IPS-20b (cell line): ENCODE results near the gene ZNF77.
A peak's percentile ranks its signal among the peaks of the same experiment; 100 is the strongest.
"Not testable (repeated sequence)": the region's sequence is repeated elsewhere in the genome, so short reads cannot be mapped to it uniquely, and the experiment has no call there.

Source experiments
- H3K27ac ChIP-seq: one replicate; pipeline ENCODE4 v1.5.1; 2013; ENCODE audit warnings: low read length
- H3K27me3 ChIP-seq: 2 replicates; pipeline ENCODE4 v1.6.1; 2013; ENCODE audit warnings: mild to moderate bottlenecking, low read length, inconsistent platforms; ENCODE audit not compliant: insufficient read depth
- H3K36me3 ChIP-seq: 2 replicates; pipeline ENCODE4 v1.6.1; 2013; ENCODE audit warnings: low read depth, mild to moderate bottlenecking, inconsistent platforms, low read length, moderate library complexity; ENCODE audit not compliant: insufficient read depth
- H3K4me1 ChIP-seq: 2 replicates; pipeline ENCODE4 v1.6.1; 2013; ENCODE audit warnings: mild to moderate bottlenecking, control low read depth, inconsistent platforms, low read length, moderate library complexity; ENCODE audit not compliant: insufficient read depth
- H3K4me3 ChIP-seq: 2 replicates; pipeline ENCODE4 v1.5.1; 2013; ENCODE audit warnings: mild to moderate bottlenecking, low read length, inconsistent platforms
- H3K9ac ChIP-seq: 2 replicates; pipeline ENCODE4 v1.6.1; 2013; ENCODE audit warnings: low read depth, mild to moderate bottlenecking, inconsistent platforms, low read length, moderate library complexity
- H3K9me3 ChIP-seq: 2 replicates; pipeline ENCODE4 v1.6.1; 2013; ENCODE audit warnings: mild to moderate bottlenecking, low read depth, low read length, inconsistent platforms; ENCODE audit not compliant: insufficient read depth

Gene ZNF77

DNA sequence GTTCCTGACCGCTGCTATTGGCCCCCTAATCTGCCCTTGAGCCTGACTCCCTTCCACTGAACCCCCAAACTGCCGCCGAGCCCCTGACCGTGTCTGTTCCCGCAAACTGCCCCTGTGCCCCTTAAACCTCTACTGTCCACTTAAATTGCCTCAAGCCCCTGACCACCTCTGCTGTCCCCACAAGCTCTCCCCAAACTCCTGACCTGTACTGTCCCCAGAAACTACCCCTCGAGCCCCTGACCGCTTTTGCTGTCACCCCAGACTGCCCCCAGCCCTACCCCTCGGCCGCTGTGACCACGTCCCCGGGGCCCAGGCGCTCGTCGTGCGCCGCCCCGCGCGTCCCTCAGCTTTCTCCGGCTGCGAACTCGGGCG is 382 bp downstream of the ZNF77 start:
- no peak overlapping the region for H3K27ac ChIP-seq
- no peaks in the 10 kb centered on the region; the same call in 1 of the 2 replicates for H3K4me1 ChIP-seq
- peak overlapping the region; percentile 81 for H3K9ac ChIP-seq
- H3K36me3 ChIP-seq = peaks cover 4% of the 10 kb centered on the region; the same call in 1 of the 2 replicates
- H3K9me3 ChIP-seq = no peaks in the 10 kb centered on the region
- no peaks in the 10 kb centered on the region for H3K27me3 ChIP-seq
- peak overlapping the region; percentile 83 for H3K4me3 ChIP-seq

DNA sequence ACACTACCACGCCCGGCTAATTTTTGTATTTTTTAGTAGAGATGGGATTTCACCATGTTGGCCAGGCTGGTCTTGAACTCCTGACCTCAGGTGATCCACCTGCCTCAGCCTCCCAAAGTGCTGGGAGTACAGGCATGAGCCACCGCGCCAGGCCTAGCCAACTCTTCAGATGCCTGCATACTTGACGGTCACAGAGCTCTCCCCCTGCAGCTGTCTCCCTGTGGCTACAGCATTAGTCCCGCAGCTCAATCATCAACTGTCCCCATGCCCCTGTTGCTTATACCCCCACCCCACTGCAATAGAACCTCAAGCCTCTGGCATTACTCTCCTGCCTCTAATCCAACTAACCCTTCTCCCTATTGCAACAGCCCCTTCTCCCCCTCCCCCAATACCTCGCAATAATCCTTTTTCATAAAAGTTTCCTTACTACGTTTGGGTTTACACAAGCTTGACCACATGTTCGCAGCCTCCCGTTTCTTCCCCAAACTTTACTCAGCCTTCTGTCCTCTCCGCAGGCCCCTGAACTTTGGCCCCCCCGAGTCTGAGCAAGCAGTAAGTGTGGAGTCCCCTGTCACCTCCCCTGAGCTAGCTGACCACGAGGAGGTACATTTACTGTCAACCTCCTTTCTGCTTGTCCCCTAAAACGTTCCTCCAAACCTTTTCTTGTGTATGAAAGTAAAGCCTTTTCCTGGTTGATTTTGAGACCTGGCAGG is 1.7 kb downstream of the ZNF77 start:
- H3K4me3 ChIP-seq = no peak overlapping the region
- H3K9ac ChIP-seq = no peak overlapping the region
- H3K9me3 ChIP-seq = no peaks in the 10 kb centered on the region; the same call in 1 of the 2 replicates
- H3K36me3 ChIP-seq = peaks cover 11% of the 10 kb centered on the region
- H3K4me1 ChIP-seq = no peaks in the 10 kb centered on the region
- no peak overlapping the region for H3K27ac ChIP-seq
- no peaks in the 10 kb centered on the region for H3K27me3 ChIP-seq

DNA sequence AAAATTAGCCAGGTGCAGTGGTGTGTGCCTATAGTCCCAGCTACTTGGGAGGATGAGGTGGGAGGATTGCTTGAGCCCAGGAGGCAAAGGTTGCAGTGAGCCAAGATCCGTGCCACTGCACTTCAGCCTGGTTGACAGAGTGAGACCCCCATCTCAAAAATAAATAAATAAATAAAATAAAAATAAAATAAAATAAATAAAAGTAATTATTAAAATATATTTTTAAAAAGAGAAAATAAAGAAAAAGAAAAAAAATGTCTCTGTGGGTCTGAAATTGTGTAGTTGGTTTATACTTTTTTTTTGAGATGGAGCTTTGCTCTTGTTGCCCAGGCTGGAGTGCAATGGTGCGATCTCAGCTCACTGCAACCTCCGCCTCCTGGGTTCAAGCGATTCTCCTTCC is 8.9 kb downstream of the ZNF77 start:
- H3K27ac ChIP-seq, H3K9ac ChIP-seq, H3K4me1 ChIP-seq, H3K27me3 ChIP-seq, H3K4me3 ChIP-seq: not testable (repeated sequence)
- peaks cover 56% of the 10 kb centered on the region for H3K9me3 ChIP-seq
- H3K36me3 ChIP-seq = peaks cover 59% of the 10 kb centered on the region

DNA sequence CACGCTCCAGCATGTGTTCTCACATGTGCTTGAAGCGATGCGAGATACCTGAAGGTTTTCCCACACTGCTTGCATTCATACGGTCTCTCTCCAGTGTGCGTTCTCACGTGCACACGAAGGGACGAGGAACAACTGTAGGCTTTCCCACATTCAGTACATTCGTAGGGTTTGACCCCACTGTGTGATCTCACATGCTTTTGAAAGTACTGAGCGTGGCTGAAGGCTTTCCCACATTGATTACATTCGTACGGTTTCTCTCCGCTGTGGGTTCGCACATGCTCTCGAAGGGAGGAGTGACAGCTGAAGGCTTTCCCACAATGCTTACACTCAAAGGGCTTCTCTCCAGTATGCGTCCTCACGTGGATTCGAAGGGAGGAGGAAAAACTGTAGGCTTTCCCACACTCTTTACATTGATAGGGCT is 11.3 kb downstream of the ZNF77 start:
- Histone ChIP-seq H3K27ac (no peak overlapping the region), H3K36me3 (peaks cover 54% of the 10 kb centered on the region), H3K9me3 (peaks cover 56% of the 10 kb centered on the region), H3K4me3 (peak overlapping the region; percentile 24; the same call in 1 of the 2 replicates), H3K9ac (no peak overlapping the region), H3K27me3 (no peaks in the 10 kb centered on the region), H3K4me1 (no peaks in the 10 kb centered on the region)

DNA sequence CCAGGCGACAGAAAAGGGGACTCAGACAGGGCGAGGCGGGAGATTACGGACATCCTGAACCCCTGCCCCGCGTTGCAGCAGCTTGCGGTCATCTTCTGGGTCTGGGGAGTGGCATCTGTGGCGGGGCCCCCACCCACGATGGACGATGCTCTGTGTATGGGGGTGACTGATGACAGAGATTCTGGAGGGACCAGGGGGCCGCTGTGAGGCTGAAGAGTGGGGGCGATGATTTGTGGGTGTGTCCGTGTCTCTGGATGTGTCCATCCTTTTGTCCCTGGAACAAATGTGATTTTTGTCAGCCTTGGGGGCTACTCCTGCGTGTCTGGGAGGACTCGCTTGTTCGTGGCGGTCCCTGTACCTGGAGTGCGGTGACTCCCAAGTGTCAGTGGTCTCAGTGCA is 17.7 kb downstream of the ZNF77 start:
- Histone ChIP-seq H3K36me3 (peaks cover 4% of the 10 kb centered on the region; the same call in 1 of the 2 replicates), H3K27me3 (no peaks in the 10 kb centered on the region), H3K4me3 (no peak overlapping the region), H3K4me1 (peaks cover 7% of the 10 kb centered on the region; the same call in 1 of the 2 replicates), H3K9me3 (peaks cover 6% of the 10 kb centered on the region; the same call in 1 of the 2 replicates), H3K9ac (no peak overlapping the region), H3K27ac (no peak overlapping the region)

DNA sequence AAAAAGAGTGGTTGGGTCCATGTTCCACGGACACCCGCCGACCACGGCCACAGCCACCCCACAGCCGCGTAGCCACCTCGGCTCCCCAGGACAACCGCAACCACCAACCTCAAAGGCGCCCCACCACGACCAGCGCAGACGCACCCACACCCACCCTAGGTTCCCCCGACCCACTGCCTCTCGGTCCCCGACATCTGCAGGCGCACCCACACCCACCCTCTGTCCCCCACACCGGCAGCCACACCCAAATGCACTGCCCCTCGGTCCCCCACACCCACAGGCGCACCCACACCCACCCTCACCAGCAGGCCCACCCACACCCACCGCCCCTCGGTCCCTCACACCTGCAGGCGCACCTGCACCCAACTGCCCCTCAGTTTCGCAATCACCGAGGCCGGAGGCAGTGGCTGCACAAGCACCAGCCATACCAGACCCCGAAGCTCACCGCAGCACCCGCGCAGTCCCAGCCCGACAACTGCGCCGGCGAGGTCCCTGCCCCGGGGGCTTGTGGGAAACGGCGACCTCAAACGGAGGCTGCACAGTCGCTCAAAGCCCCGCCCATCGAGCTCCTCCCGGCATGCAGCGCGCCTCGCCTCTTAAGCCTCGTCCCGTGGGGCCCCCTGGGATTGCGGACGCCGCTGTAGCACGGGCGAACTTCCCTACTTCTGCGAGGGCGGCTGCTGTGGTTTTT is 18.3 kb downstream of the ZNF77 start:
- H3K4me3 ChIP-seq = no peak overlapping the region
- H3K4me1 ChIP-seq = peaks cover 7% of the 10 kb centered on the region; the same call in 1 of the 2 replicates
- H3K9ac ChIP-seq = no peak overlapping the region
- H3K27ac ChIP-seq = no peak overlapping the region
- peaks cover 4% of the 10 kb centered on the region; the same call in 1 of the 2 replicates for H3K36me3 ChIP-seq
- H3K9me3 ChIP-seq = peaks cover 3% of the 10 kb centered on the region; the same call in 1 of the 2 replicates
- H3K27me3 ChIP-seq = no peaks in the 10 kb centered on the region

DNA sequence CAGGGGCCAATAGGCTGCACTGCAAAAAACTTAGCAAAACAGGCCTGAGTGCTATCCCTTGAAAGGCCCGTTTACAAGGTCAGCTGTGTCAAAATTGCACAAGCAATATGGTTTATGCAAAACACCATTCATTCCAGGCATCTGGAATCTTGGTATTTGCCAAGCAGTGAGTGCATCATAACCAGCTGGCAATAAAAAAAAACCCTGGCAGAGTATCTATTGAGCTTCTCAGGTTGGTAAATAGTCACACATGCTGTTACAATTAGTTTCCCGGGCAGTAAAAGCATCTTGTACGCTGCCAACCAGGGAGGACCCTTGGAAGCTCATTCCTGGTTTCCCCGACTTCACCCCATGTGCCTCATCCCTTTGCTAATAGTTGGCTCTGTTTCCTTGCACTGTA is 21.3 kb downstream of the ZNF77 start:
- Histone ChIP-seq H3K4me3 (no peak overlapping the region), H3K4me1 (peaks cover 7% of the 10 kb centered on the region; the same call in 1 of the 2 replicates), H3K27ac (no peak overlapping the region), H3K36me3 (peaks cover 5% of the 10 kb centered on the region; the same call in 1 of the 2 replicates), H3K9ac (no peak overlapping the region), H3K9me3 (no peaks in the 10 kb centered on the region; the same call in 1 of the 2 replicates), H3K27me3 (no peaks in the 10 kb centered on the region)

DNA sequence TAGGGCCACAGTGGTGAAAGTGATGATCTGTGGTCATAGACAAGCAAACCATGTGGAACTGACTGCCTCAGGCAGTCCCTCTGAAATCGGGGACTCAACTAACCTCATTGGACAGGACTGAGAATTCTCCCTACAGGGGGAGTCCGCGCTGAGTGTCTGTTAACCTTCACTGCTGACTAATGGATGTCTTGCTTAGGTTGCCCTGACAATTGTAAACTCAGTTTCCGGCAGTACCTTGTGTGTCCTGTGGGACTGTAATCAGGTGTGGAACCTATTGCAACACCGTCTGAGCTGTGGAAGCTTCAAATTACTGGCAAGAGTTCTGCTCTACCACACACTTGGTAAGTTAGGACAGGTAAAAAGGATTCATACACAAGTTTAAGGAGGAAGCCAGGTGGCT is 21.8 kb downstream of the ZNF77 start:
- Histone ChIP-seq H3K4me1 (peaks cover 7% of the 10 kb centered on the region; the same call in 1 of the 2 replicates), H3K27me3 (no peaks in the 10 kb centered on the region)

DNA sequence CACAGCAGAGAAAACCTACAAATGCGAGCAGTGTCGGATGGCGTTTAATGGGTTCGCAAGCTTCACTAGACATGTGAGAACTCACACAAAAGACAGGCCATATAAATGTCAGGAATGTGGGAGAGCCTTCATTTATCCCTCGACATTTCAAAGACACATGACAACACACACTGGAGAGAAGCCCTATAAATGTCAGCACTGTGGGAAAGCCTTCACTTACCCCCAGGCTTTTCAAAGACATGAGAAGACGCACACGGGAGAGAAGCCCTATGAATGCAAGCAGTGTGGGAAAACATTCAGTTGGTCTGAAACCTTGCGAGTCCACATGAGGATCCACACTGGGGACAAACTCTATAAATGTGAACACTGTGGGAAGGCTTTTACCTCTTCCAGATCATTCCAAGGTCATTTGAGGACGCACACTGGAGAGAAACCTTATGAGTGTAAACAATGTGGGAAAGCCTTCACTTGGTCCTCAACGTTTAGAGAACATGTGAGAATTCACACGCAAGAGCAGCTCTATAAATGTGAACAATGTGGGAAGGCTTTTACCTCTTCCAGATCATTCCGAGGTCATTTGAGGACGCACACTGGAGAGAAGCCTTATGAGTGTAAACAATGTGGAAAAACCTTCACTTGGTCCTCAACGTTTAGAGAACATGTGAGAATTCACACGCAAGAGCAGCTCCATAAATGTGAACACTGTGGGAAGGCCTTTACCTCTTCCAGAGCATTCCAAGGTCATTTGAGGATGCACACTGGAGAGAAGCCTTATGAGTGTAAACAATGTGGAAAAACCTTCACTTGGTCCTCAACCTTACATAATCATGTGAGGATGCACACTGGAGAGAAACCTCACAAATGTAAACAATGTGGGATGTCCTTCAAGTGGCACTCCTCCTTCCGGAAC is 27.2 kb downstream of the ZNF77 start:
- Histone ChIP-seq H3K9ac (no peak overlapping the region), H3K27me3 (no peaks in the 10 kb centered on the region), H3K9me3 (peaks cover 27% of the 10 kb centered on the region), H3K27ac (no peak overlapping the region), H3K36me3 (peaks cover 38% of the 10 kb centered on the region), H3K4me3 (no peak overlapping the region), H3K4me1 (no peaks in the 10 kb centered on the region)

More for the DNA sequence above, 21.8 kb downstream of the ZNF77 start:
- Histone ChIP-seq H3K4me3 (no peak overlapping the region), H3K36me3 (peaks cover 10% of the 10 kb centered on the region), H3K9ac (no peak overlapping the region), H3K27ac (no peak overlapping the region), H3K9me3 (peaks cover 4% of the 10 kb centered on the region)

DNA sequence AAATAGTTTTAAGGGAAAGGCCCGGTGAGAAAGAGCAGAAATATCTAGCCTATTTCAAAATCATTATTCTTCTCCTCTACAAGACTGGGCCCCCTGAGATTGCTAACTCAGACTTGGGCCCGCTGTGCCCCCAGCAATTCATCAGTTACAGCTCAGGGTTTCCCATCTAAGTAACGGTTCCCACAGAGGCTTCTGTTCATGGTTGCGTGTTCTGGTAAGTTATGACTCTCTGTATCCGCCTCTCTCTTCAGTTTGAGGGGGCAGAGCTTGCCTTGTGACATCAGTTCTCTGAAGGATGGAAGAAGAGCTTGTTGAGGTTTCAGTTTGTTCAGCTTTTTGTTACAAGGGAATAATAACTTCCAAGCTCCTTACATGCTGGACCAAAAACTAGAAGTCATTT is 32.5 kb downstream of the ZNF77 start:
- Histone ChIP-seq H3K36me3 (peaks cover 22% of the 10 kb centered on the region), H3K27ac (no peak overlapping the region), H3K4me3 (no peak overlapping the region), H3K4me1 (no peaks in the 10 kb centered on the region), H3K9me3 (peaks cover 24% of the 10 kb centered on the region), H3K27me3 (no peaks in the 10 kb centered on the region), H3K9ac (no peak overlapping the region)

DNA sequence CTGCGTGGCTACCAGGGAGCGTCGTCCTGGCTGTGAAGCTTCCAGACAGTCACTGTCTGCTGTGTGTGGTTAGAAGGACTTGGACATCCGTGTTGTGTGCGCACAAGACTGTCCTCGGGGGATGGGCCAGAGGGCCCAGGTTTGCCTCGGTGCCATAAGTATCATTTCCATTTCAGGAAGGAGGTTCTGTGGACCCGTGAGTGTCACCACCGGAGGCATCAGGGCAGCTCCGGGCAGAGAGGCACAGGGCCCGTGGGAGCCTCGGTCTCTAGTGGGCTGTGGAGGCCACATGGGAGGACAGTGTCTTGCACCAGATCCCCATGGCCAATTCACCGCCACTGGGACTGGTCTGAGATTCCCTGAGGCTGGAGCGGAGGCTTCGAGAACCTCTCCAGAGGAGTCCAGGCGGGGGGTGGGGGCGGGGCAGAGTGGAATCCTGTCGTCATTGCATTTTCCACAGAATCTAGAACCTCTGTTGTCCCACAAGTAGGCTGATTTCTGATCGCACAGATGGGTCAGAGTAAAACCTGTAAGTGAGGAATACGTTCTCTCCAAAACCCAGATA is 38.1 kb downstream of the ZNF77 start:
- no peaks in the 10 kb centered on the region for H3K27me3 ChIP-seq
- no peaks in the 10 kb centered on the region for H3K4me1 ChIP-seq
- H3K9ac ChIP-seq = no peak overlapping the region
- H3K9me3 ChIP-seq = peaks cover 1% of the 10 kb centered on the region; the same call in 1 of the 2 replicates
- H3K4me3 ChIP-seq = no peak overlapping the region
- no peak overlapping the region for H3K27ac ChIP-seq
- no peaks in the 10 kb centered on the region for H3K36me3 ChIP-seq
